ENCODE data around the gene SNAI1.

Gene SNAI1

DNA sequence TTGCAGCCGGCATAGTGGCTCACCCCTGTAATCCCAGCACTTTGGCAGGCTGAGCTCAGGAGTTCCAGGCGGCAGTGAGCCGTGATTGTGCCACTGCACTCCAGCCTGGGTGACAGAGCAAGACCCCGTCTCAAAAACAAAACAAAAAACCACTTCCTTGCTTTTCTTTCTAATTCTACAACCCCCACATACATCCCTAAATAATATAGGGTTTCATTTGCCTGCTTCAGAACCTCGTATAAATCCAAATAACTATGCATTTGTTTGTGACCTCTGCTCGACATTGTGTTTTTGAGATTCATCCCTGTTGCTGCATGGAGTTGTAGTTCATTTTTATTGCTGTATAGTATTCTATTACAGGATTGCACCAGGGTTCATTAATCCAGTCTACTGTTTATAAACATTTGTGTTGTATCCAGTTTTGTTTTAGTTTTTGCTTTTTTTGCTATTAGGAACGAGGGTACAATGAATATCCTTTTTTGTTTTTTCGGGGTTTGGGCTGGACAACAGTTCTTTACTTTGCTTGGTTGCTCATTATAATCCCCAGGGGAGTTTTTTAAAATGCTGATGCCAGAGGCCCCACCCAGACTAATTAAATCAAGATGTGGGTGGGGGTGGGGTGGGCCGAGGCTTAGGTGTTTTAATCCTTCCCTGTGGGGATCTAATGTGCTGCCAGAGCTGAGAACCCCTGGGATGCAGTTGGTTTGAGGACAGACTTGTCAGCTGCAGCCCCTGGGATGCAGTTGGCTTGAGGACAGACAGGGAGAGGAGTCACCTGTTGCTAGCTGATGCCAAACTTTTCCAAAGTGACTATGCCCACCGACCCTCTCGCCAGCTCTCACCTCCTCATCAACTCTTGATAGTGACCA lies 2.4 kb upstream of the SNAI1 start:
- TF ChIP-seq, protein P1, sequence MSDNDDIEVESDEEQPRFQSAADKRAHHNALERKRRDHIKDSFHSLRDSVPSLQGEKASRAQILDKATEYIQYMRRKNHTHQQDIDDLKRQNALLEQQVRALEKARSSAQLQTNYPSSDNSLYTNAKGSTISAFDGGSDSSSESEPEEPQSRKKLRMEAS (IDR thresholded peaks at IDR 0.05), result no peak
- TF ChIP-seq EGR1 (IDR thresholded peaks at IDR 0.05), result no peak
- no peak for TF ChIP-seq CREB1 (IDR thresholded peaks at IDR 0.05; ENCODE audit: low read depth)
- TF ChIP-seq TAF1 (IDR thresholded peaks at IDR 0.05; ENCODE audit: low read depth), result no peak
- no peak for TF ChIP-seq YY1 (IDR thresholded peaks at IDR 0.05; ENCODE audit: low read depth)
- TF ChIP-seq, protein P2, sequence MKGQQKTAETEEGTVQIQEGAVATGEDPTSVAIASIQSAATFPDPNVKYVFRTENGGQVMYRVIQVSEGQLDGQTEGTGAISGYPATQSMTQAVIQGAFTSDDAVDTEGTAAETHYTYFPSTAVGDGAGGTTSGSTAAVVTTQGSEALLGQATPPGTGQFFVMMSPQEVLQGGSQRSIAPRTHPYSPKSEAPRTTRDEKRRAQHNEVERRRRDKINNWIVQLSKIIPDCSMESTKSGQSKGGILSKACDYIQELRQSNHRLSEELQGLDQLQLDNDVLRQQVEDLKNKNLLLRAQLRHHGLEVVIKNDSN (IDR thresholded peaks at IDR 0.05), result no peak
- TF ChIP-seq EP300 (IDR thresholded peaks at IDR 0.05; ENCODE audit: borderline replicate concordance), result no peak
- TF ChIP-seq FOXM1 (IDR thresholded peaks at IDR 0.05; ENCODE audit: borderline replicate concordance, low read depth), result no peak
- no peak for TF ChIP-seq RAD21 (IDR thresholded peaks at IDR 0.05; ENCODE audit: low read depth)
- TF ChIP-seq TCF12 (IDR thresholded peaks at IDR 0.05; ENCODE audit: low read depth), result no peak
- TF ChIP-seq, protein P3, sequence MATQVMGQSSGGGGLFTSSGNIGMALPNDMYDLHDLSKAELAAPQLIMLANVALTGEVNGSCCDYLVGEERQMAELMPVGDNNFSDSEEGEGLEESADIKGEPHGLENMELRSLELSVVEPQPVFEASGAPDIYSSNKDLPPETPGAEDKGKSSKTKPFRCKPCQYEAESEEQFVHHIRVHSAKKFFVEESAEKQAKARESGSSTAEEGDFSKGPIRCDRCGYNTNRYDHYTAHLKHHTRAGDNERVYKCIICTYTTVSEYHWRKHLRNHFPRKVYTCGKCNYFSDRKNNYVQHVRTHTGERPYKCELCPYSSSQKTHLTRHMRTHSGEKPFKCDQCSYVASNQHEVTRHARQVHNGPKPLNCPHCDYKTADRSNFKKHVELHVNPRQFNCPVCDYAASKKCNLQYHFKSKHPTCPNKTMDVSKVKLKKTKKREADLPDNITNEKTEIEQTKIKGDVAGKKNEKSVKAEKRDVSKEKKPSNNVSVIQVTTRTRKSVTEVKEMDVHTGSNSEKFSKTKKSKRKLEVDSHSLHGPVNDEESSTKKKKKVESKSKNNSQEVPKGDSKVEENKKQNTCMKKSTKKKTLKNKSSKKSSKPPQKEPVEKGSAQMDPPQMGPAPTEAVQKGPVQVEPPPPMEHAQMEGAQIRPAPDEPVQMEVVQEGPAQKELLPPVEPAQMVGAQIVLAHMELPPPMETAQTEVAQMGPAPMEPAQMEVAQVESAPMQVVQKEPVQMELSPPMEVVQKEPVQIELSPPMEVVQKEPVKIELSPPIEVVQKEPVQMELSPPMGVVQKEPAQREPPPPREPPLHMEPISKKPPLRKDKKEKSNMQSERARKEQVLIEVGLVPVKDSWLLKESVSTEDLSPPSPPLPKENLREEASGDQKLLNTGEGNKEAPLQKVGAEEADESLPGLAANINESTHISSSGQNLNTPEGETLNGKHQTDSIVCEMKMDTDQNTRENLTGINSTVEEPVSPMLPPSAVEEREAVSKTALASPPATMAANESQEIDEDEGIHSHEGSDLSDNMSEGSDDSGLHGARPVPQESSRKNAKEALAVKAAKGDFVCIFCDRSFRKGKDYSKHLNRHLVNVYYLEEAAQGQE (IDR thresholded peaks at IDR 0.05; ENCODE audit: low read depth), result no peak
- TF ChIP-seq CEBPB (IDR thresholded peaks at IDR 0.05), result no peak
- TF ChIP-seq ZBTB7A (IDR thresholded peaks at IDR 0.05; ENCODE audit: low read depth), result no peak
- TF ChIP-seq NFIC (IDR thresholded peaks at IDR 0.05), result no peak
- no peak for TF ChIP-seq TEAD4 (IDR thresholded peaks at IDR 0.05)

DNA sequence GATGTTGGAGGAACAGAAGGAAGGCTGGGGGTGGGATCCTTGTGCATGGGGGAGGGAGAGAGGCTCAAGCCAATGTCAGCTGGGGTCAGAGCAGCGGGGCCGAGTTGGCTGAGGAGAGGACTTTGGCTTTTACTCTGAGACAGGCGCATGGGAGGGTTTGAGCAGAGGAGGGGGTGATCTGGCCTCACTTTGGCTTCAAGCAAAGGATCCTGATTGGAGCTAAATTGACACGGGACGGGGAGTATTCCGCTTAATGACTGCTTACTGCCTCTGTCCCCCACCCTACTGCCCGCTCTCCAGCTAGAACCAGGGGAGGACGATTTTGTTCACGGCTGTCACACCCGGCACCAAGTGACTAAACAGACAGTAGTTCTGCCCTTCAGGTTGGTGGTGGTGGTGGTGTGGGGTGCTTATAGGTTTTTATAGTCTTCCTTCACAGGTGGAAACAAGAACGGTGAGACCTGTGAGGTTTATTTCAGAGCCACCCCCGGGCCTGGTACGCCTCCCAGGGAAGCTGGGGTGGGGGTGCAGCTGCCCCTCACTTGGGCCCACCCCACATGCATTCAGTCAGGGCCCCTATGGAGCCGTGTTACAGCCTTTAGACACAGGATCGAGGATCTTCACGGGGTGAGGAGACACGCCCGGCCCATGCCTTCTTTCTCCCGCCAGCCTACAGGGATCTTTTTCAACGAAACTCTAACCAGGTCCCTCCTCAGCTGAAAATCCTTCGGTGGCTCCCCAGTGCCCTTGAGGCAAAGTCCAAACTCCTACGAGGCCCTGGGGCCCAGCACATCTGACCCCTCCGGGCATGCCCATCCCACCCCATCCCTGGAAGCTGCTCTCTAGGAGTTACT lies 1.3 kb upstream of the SNAI1 start:
- no peak for TF ChIP-seq CREB1 (IDR thresholded peaks at IDR 0.05; ENCODE audit: low read depth)
- TF ChIP-seq TCF12 (IDR thresholded peaks at IDR 0.05; ENCODE audit: low read depth), result no peak
- TF ChIP-seq EP300 (IDR thresholded peaks at IDR 0.05; ENCODE audit: borderline replicate concordance), result no peak
- TF ChIP-seq CEBPB (IDR thresholded peaks at IDR 0.05), result no peak
- no peak for TF ChIP-seq YY1 (IDR thresholded peaks at IDR 0.05; ENCODE audit: low read depth)
- TF ChIP-seq, protein P2 (IDR thresholded peaks at IDR 0.05), result no peak
- no peak for TF ChIP-seq EGR1 (IDR thresholded peaks at IDR 0.05)

DNA sequence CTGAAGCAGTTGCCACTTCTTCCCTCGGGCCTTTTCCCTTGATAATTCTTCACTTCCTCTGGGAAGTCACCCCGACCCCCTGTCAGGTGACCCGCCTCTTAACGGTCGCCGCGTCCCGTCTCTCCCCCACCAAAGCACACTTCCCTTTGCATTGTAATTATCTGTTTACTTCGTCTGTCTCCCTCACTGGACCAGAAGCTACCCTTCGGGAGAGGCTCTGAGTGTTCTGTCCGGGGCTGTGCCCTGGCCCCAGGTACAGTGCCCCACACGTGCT lies 771 bp upstream of the SNAI1 start:
- TF ChIP-seq TAF1 (IDR thresholded peaks at IDR 0.05; ENCODE audit: low read depth), result no peak
- no peak for TF ChIP-seq EP300 (IDR thresholded peaks at IDR 0.05; ENCODE audit: borderline replicate concordance)
- TF ChIP-seq CREB1 (IDR thresholded peaks at IDR 0.05; ENCODE audit: low read depth), result no peak
- TF ChIP-seq CEBPB (IDR thresholded peaks at IDR 0.05), result no peak
- TF ChIP-seq EGR1 (IDR thresholded peaks at IDR 0.05), result no peak
- no peak for TF ChIP-seq YY1 (IDR thresholded peaks at IDR 0.05; ENCODE audit: low read depth)
- TF ChIP-seq RAD21 (IDR thresholded peaks at IDR 0.05; ENCODE audit: low read depth), result no peak
- TF ChIP-seq, protein P1 (IDR thresholded peaks at IDR 0.05), result no peak
- TF ChIP-seq, protein P3 (IDR thresholded peaks at IDR 0.05; ENCODE audit: low read depth), result no peak
- no peak for TF ChIP-seq TEAD4 (IDR thresholded peaks at IDR 0.05)
- no peak for TF ChIP-seq ZBTB7A (IDR thresholded peaks at IDR 0.05; ENCODE audit: low read depth)
- TF ChIP-seq TCF12 (IDR thresholded peaks at IDR 0.05; ENCODE audit: low read depth), result no peak
- TF ChIP-seq FOXM1 (IDR thresholded peaks at IDR 0.05; ENCODE audit: borderline replicate concordance, low read depth), result no peak

DNA sequence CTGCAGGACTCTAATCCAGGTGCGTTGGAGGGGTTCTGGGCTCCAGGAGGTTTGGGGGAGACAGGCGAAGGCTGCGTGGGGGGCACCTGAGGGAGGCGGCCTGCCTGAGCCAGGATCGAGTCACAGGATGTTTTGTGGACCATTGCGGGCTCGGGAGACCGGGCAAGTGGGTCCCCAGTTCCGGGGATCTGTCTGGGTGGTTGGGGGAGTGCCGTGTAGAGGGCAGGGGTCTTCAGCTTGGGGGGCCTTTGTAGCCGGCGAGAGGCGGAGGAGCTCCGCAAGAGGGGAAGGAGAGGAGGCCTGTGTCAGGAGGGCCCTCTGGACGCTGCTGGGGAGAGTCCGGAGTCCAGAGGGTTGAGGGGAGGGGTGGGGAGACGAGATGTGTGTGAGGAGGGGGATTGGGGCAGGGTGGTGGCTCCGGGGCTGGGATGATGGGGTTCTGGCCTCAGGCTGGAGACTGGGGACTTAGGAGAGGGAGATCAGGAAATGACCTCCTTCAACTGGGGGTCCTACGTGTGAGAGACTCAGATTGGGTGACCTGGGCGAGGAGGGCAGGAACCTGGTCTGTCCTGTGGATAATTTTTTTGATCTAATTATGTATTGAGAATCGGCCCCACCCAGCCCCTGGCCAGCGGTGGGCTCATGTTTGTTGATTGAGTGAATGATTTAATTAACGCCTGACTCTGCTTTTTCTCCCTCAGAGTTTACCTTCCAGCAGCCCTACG lies 505 bp downstream of the SNAI1 start:
- TF ChIP-seq, protein P3 (IDR thresholded peaks at IDR 0.05; ENCODE audit: low read depth), result no peak
- TF ChIP-seq YY1 (IDR thresholded peaks at IDR 0.05; ENCODE audit: low read depth) (no peak), CEBPB (IDR thresholded peaks at IDR 0.05) (no peak), ZBTB7A (IDR thresholded peaks at IDR 0.05; ENCODE audit: low read depth) (no peak), FOXM1 (IDR thresholded peaks at IDR 0.05; ENCODE audit: borderline replicate concordance, low read depth) (no peak), EP300 (IDR thresholded peaks at IDR 0.05; ENCODE audit: borderline replicate concordance) (no peak), TAF1 (IDR thresholded peaks at IDR 0.05; ENCODE audit: low read depth) (no peak), EGR1 (IDR thresholded peaks at IDR 0.05) (no peak), RAD21 (IDR thresholded peaks at IDR 0.05; ENCODE audit: low read depth) (no peak), TEAD4 (IDR thresholded peaks at IDR 0.05) (no peak), NFIC (IDR thresholded peaks at IDR 0.05) (no peak)
- TF ChIP-seq, protein P1 (IDR thresholded peaks at IDR 0.05), result no peak
- TF ChIP-seq, protein P2 (IDR thresholded peaks at IDR 0.05), result no peak
